K562 (cell line): Measurements from ENCODE around the gene CENPE. TPM values are rescaled to one million over a fixed set of nuclear protein-coding genes. Genes with fewer than 3 reads are reported as not detected.

ENCODE experiments used
- CAMTA2 ChIP-seq: fragments of 250-450 bp; sonication (Bioruptor Pico); conservative IDR thresholded peaks from 2 replicates; pipeline ENCODE4 v1.5.1; 2022
- CBFA2T3 ChIP-seq: fragments of 450-650 bp; IDR thresholded peaks from 2 replicates; pipeline ENCODE4 v1.6.1; 2017
- MBD2 ChIP-seq: sonication (generic); IDR thresholded peaks from 2 replicates; pipeline ENCODE4 v1.6.1; 2016; ENCODE audit warnings: low read depth, borderline replicate concordance
- NRF1 ChIP-seq, 2 experiments: fragments of 450-650 bp; IDR thresholded peaks in 1 of 2; conservative IDR thresholded peaks in 1 of 2; 2 replicates each; pipeline ENCODE4 v1.6.1; 2014; ENCODE audit warnings: mild to moderate bottlenecking in 2 of 2
- PHF20 ChIP-seq: fragments of 450-650 bp; IDR thresholded peaks from 2 replicates; pipeline ENCODE4 v1.6.1; 2018; ENCODE audit not compliant: partially characterized antibody
- PML ChIP-seq: IDR thresholded peaks from 2 replicates; pipeline ENCODE4 v1.6.1; 2012; ENCODE audit warnings: low read length, inconsistent platforms
- SMARCE1 ChIP-seq: fragments of 450-650 bp; IDR thresholded peaks from 2 replicates; pipeline ENCODE4 v1.7.1; 2016; ENCODE audit warnings: mild to moderate bottlenecking
- TAL1 ChIP-seq: fragments of 450-650 bp; IDR thresholded peaks from 2 replicates; pipeline ENCODE4 v1.6.1; 2016; ENCODE audit warnings: mild to moderate bottlenecking
- TEAD4 ChIP-seq, 2 experiments: sonication (generic) in 1 of 2; formaldehyde crosslinking in 1 of 2; IDR thresholded peaks; 2 replicates each; pipeline versions ENCODE4 v1.6.1 to v1.8.0; 2012 to 2022; ENCODE audit warnings: borderline replicate concordance in 1 of 2, inconsistent platforms in 1 of 2, low read length in 1 of 2, mild to moderate bottlenecking in 1 of 2, missing genetic modification reagents in 1 of 2
- THAP7 ChIP-seq: fragments of 250-450 bp; sonication (Bioruptor Pico); IDR thresholded peaks from 2 replicates; pipeline ENCODE4 v1.5.0; 2021
- YY1 ChIP-seq, 3 experiments: IDR thresholded peaks; 2 replicates each; pipeline ENCODE4 v1.6.1; 2011; ENCODE audit warnings: low read length in 2 of 3, mild to moderate bottlenecking in 2 of 3, moderate library complexity in 2 of 3, borderline replicate concordance in 1 of 3, control low read depth in 1 of 3, low read depth in 1 of 3; ENCODE audit not compliant: insufficient read depth in 3 of 3, insufficient replicate concordance in 2 of 3, control insufficient read depth in 1 of 3, insufficient read length in 1 of 3; ENCODE audit errors: extremely low read depth in 1 of 3
- polyA plus RNA-seq, 8 experiments: library from polyadenylated mRNA; depleted of rRNA in 4 of 8; stranded (reverse) in 5 of 8; unstranded in 3 of 8; fragments of >200 nt; fragmentation: Nextera tagmentation in 2 of 8; fragmentation: Illumina TruSeq in 1 of 8; extraction: Ambion mirVana in 2 of 8; extraction: Trizol in 1 of 8; gene quantifications; 2 replicates each; pipeline versions ENCODE4 v1.2.1 to v1.2.3, GENCODE V29; 2011 to 2014; ENCODE audit warnings: inconsistent platforms in 1 of 8, missing spikeins in 1 of 8
- total RNA-seq, 7 experiments: library from RNA; depleted of rRNA in 6 of 7; stranded (reverse); fragments of >200 nt in 6 of 7; fragmentation: Illumina TruSeq in 2 of 7; extraction: Trizol in 2 of 7; gene quantifications; 2 replicates each; pipeline versions ENCODE4 v1.2.1 to v1.2.3, GENCODE V29; 2011 to 2021; ENCODE audit warnings: low replicate concordance in 1 of 7
- TF ChIP-seq, protein P1 (sequence below): sonication (generic); formaldehyde crosslinking; IDR thresholded peaks from 2 replicates; pipeline ENCODE4 v1.8.1; 2023; ENCODE audit warnings: mild to moderate bottlenecking, missing genetic modification reagents
- TF ChIP-seq, protein P2 (sequence below): sonication (generic); formaldehyde crosslinking; IDR thresholded peaks from 2 replicates; pipeline ENCODE4 v1.8.0; 2022; ENCODE audit warnings: mild to moderate bottlenecking, low read depth, missing genetic modification reagents

CENPE gene
- total and polyA plus RNA-seq, 9 of the 15 experiments (the other 6 are each of a cell fraction or from before 2014, with no cell fraction given): 9.9 to 53.2 (median 27.4) TPM

DNA sequence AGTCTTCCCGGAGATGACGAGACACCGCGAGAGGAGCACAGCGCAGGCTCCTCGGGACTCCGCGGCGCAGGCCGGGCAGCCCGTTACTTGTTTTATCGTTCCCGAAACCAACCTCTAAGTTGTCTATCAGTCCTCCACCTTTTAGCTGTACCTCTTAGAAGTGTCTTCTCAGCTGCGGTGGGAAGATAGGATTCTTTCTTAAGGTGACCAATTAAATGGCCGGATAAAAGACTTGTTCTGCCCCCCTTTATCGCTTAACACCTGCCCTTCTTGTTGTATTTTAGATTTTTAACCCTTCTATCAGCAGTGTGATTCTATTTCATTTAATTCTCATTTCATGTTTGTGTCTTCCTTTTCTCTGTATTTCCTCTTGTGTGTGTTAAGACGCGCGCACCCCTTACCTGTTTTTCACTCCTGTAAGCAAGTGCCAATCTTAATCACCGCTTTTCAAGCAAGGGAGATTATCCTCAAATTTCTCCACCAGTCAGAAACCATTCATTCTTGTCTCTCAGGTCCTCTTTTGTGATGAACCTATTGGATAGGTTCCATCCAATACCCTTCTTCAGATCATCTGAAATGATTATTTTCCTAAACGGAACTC lies 121.3 kb downstream of the CENPE start, which contains the start of gene SLC9B2 (continued):
- peak; percentile 43; the same call in 1 of the 2 replicates for TF ChIP-seq TAL1
- TF ChIP-seq PML: no peak
- TF ChIP-seq PHF20: no peak
- TF ChIP-seq, protein P1, sequence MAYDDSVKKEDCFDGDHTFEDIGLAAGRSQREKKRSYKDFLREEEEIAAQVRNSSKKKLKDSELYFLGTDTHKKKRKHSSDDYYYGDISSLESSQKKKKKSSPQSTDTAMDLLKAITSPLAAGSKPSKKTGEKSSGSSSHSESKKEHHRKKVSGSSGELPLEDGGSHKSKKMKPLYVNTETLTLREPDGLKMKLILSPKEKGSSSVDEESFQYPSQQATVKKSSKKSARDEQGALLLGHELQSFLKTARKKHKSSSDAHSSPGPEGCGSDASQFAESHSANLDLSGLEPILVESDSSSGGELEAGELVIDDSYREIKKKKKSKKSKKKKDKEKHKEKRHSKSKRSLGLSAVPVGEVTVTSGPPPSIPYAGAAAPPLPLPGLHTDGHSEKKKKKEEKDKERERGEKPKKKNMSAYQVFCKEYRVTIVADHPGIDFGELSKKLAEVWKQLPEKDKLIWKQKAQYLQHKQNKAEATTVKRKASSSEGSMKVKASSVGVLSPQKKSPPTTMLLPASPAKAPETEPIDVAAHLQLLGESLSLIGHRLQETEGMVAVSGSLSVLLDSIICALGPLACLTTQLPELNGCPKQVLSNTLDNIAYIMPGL (CRISPR knock-in tag): 0 out of 2 replicates have a peak, but pooled peaks have one; percentile 6
- TF ChIP-seq CBFA2T3: peak; percentile 73
- no peak for TF ChIP-seq CAMTA2 (CRISPR knock-in tag)
- no peak for TF ChIP-seq THAP7 (CRISPR knock-in tag)
- peak in 1 of 3 experiments; percentile 2 for TF ChIP-seq YY1 (IDR thresholded peaks at IDR 0.05; ENCODE audit: borderline replicate concordance in 1 of 3, control insufficient read depth in 1 of 3, extremely low read depth in 1 of 3, insufficient read depth in 3 of 3, insufficient read length in 1 of 3, insufficient replicate concordance in 2 of 3, low read depth in 1 of 3, low read length in 2 of 3)
- no peak for TF ChIP-seq MBD2
- 0 out of 2 replicates have a peak, but pooled peaks have one; percentile 32 for TF ChIP-seq TEAD4 (IDR thresholded peaks at IDR 0.05; ENCODE audit: low read length)
- no peak for TF ChIP-seq TEAD4 (CRISPR knock-in tag; IDR thresholded peaks at IDR 0.05; ENCODE audit: borderline replicate concordance)
- TF ChIP-seq, protein P2, sequence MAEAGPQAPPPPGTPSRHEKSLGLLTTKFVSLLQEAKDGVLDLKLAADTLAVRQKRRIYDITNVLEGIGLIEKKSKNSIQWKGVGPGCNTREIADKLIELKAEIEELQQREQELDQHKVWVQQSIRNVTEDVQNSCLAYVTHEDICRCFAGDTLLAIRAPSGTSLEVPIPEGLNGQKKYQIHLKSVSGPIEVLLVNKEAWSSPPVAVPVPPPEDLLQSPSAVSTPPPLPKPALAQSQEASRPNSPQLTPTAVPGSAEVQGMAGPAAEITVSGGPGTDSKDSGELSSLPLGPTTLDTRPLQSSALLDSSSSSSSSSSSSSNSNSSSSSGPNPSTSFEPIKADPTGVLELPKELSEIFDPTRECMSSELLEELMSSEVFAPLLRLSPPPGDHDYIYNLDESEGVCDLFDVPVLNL (CRISPR knock-in tag): no peak
- TF ChIP-seq SMARCE1: peak; percentile 42; the same call in 1 of the 2 replicates
- peak; percentile 80 to 82 for TF ChIP-seq NRF1 (conservative IDR thresholded peaks at IDR 0.05 in 1 of 2, IDR thresholded peaks at IDR 0.05 in 1 of 2)
